Measurements from ENCODE around the gene KAZN.

DNA sequence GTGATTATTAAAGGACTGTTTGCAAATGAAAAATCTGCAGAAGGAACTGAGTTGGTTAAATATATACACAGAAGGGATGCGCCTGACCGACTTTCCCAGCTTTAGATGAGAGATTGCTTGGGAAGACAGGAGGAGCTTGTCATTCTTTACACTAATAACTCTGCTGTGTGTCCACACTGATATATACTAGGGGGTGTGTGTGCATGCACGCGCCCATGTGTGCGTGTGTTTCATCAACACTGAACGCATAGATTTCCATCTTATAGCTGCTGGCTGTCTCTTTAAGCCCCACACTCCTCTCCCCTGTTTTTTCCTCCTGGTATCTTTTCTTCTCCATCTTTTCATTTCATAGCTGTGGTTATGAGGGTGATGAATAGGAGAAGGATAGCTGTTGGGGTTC, 6.9 kb upstream of the KAZN start:
- TF ChIP-seq, protein P1, sequence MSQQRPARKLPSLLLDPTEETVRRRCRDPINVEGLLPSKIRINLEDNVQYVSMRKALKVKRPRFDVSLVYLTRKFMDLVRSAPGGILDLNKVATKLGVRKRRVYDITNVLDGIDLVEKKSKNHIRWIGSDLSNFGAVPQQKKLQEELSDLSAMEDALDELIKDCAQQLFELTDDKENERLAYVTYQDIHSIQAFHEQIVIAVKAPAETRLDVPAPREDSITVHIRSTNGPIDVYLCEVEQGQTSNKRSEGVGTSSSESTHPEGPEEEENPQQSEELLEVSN (IDR thresholded peaks at IDR 0.05): no peak
- TF ChIP-seq, protein P2, sequence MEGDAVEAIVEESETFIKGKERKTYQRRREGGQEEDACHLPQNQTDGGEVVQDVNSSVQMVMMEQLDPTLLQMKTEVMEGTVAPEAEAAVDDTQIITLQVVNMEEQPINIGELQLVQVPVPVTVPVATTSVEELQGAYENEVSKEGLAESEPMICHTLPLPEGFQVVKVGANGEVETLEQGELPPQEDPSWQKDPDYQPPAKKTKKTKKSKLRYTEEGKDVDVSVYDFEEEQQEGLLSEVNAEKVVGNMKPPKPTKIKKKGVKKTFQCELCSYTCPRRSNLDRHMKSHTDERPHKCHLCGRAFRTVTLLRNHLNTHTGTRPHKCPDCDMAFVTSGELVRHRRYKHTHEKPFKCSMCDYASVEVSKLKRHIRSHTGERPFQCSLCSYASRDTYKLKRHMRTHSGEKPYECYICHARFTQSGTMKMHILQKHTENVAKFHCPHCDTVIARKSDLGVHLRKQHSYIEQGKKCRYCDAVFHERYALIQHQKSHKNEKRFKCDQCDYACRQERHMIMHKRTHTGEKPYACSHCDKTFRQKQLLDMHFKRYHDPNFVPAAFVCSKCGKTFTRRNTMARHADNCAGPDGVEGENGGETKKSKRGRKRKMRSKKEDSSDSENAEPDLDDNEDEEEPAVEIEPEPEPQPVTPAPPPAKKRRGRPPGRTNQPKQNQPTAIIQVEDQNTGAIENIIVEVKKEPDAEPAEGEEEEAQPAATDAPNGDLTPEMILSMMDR (IDR thresholded peaks at IDR 0.05; ENCODE audit: control extremely low read depth in 1 of 3, insufficient read depth in 1 of 3, low read depth in 1 of 3, low read length in 3 of 3): no peak
- TF ChIP-seq HDAC2 (IDR thresholded peaks at IDR 0.05; ENCODE audit: borderline replicate concordance in 1 of 2, low read depth in 2 of 2, low read length in 2 of 2): no peak
- no peak for TF ChIP-seq BACH1 (IDR thresholded peaks at IDR 0.05; ENCODE audit: low read length)
- no peak for TF ChIP-seq RFX5 (IDR thresholded peaks at IDR 0.05; ENCODE audit: borderline replicate concordance, low read depth, low read length)
- TF ChIP-seq POLR2AphosphoS5 (IDR thresholded peaks at IDR 0.05; ENCODE audit: low read depth, low read length): no peak
- TF ChIP-seq CEBPB (IDR thresholded peaks at IDR 0.05; ENCODE audit: low read depth, low read length): no peak
- no peak for TF ChIP-seq POLR2A (IDR thresholded peaks at IDR 0.05; ENCODE audit: control extremely low read depth in 1 of 2, low read depth in 2 of 2, low read length in 2 of 2)
- TF ChIP-seq, protein P3, sequence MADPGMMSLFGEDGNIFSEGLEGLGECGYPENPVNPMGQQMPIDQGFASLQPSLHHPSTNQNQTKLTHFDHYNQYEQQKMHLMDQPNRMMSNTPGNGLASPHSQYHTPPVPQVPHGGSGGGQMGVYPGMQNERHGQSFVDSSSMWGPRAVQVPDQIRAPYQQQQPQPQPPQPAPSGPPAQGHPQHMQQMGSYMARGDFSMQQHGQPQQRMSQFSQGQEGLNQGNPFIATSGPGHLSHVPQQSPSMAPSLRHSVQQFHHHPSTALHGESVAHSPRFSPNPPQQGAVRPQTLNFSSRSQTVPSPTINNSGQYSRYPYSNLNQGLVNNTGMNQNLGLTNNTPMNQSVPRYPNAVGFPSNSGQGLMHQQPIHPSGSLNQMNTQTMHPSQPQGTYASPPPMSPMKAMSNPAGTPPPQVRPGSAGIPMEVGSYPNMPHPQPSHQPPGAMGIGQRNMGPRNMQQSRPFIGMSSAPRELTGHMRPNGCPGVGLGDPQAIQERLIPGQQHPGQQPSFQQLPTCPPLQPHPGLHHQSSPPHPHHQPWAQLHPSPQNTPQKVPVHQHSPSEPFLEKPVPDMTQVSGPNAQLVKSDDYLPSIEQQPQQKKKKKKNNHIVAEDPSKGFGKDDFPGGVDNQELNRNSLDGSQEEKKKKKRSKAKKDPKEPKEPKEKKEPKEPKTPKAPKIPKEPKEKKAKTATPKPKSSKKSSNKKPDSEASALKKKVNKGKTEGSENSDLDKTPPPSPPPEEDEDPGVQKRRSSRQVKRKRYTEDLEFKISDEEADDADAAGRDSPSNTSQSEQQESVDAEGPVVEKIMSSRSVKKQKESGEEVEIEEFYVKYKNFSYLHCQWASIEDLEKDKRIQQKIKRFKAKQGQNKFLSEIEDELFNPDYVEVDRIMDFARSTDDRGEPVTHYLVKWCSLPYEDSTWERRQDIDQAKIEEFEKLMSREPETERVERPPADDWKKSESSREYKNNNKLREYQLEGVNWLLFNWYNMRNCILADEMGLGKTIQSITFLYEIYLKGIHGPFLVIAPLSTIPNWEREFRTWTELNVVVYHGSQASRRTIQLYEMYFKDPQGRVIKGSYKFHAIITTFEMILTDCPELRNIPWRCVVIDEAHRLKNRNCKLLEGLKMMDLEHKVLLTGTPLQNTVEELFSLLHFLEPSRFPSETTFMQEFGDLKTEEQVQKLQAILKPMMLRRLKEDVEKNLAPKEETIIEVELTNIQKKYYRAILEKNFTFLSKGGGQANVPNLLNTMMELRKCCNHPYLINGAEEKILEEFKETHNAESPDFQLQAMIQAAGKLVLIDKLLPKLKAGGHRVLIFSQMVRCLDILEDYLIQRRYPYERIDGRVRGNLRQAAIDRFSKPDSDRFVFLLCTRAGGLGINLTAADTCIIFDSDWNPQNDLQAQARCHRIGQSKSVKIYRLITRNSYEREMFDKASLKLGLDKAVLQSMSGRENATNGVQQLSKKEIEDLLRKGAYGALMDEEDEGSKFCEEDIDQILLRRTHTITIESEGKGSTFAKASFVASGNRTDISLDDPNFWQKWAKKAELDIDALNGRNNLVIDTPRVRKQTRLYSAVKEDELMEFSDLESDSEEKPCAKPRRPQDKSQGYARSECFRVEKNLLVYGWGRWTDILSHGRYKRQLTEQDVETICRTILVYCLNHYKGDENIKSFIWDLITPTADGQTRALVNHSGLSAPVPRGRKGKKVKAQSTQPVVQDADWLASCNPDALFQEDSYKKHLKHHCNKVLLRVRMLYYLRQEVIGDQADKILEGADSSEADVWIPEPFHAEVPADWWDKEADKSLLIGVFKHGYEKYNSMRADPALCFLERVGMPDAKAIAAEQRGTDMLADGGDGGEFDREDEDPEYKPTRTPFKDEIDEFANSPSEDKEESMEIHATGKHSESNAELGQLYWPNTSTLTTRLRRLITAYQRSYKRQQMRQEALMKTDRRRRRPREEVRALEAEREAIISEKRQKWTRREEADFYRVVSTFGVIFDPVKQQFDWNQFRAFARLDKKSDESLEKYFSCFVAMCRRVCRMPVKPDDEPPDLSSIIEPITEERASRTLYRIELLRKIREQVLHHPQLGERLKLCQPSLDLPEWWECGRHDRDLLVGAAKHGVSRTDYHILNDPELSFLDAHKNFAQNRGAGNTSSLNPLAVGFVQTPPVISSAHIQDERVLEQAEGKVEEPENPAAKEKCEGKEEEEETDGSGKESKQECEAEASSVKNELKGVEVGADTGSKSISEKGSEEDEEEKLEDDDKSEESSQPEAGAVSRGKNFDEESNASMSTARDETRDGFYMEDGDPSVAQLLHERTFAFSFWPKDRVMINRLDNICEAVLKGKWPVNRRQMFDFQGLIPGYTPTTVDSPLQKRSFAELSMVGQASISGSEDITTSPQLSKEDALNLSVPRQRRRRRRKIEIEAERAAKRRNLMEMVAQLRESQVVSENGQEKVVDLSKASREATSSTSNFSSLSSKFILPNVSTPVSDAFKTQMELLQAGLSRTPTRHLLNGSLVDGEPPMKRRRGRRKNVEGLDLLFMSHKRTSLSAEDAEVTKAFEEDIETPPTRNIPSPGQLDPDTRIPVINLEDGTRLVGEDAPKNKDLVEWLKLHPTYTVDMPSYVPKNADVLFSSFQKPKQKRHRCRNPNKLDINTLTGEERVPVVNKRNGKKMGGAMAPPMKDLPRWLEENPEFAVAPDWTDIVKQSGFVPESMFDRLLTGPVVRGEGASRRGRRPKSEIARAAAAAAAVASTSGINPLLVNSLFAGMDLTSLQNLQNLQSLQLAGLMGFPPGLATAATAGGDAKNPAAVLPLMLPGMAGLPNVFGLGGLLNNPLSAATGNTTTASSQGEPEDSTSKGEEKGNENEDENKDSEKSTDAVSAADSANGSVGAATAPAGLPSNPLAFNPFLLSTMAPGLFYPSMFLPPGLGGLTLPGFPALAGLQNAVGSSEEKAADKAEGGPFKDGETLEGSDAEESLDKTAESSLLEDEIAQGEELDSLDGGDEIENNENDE (IDR thresholded peaks at IDR 0.05; ENCODE audit: insufficient replicate concordance, low read length): no peak
